Inflammatory macrophage treated with lipopolysaccharide for 4 hours (primary cell): ENCODE measurements around the gene LGALS12.

ENCODE experiments used
- DNase-seq: peaks from one replicate; pipeline ENCODE4 v3.0.0-alpha.2; 2020

Gene LGALS12

GRCh38 chr11:63564056-63564774 lies 58.3 kb downstream of the LGALS12 start:
- peak; percentile 31 for DNase-seq

GRCh38 chr11:63564784-63565350 lies 59.0 kb downstream of the LGALS12 start:
- DNase-seq = no peak
